Smooth muscle cell (in vitro differentiated cells): ENCODE measurements around the gene RPL29. TPM values are rescaled to one million over a fixed set of nuclear protein-coding genes. Genes with fewer than 3 reads are reported as not detected.

Experiments used
- DNase-seq: peaks from one replicate; lab custom pipeline; 2025; ENCODE audit not compliant: unreplicated experiment; lab: John Stamatoyannopoulos, UW
- H2AFZ ChIP-seq: fragments of 200-600 bp; sonication (generic); 2 replicates; pipeline ENCODE4 v1.6.0; 2016; ENCODE audit warnings: antibody characterized with exemption, low read depth, mild to moderate bottlenecking
- H3F3A ChIP-seq: fragments of 200-600 bp; sonication (generic); 2 replicates; pipeline ENCODE4 v1.6.0; 2017; ENCODE audit warnings: antibody characterized with exemption, low read depth
- H3K27ac ChIP-seq: fragments of 200-600 bp; sonication (generic); 2 replicates; pipeline ENCODE4 v1.5.1; 2016; ENCODE audit warnings: low read depth, mild to moderate bottlenecking
- H3K27me3 ChIP-seq: fragments of 200-600 bp; sonication (generic); 2 replicates; pipeline ENCODE4 v1.6.1; 2016; ENCODE audit warnings: low read depth, mild to moderate bottlenecking
- H3K36me3 ChIP-seq: fragments of 200-600 bp; sonication (generic); 2 replicates; pipeline ENCODE4 v1.5.1; 2016; ENCODE audit warnings: low read depth
- H3K4me1 ChIP-seq: fragments of 200-600 bp; sonication (generic); 2 replicates; pipeline ENCODE4 v1.5.1; 2016; ENCODE audit warnings: low read depth
- H3K4me2 ChIP-seq: fragments of 200-600 bp; sonication (generic); 2 replicates; pipeline ENCODE4 v1.6.0; 2016; ENCODE audit warnings: mild to moderate bottlenecking
- H3K4me3 ChIP-seq: fragments of 200-600 bp; sonication (generic); 2 replicates; pipeline ENCODE4 v1.5.1; 2016; ENCODE audit warnings: mild to moderate bottlenecking
- H3K79me2 ChIP-seq: fragments of 200-600 bp; sonication (generic); 2 replicates; pipeline ENCODE4 v1.6.0; 2016; ENCODE audit warnings: low read depth, mild to moderate bottlenecking
- H3K9ac ChIP-seq: fragments of 200-600 bp; sonication (generic); 2 replicates; pipeline ENCODE4 v1.6.0; 2016; ENCODE audit warnings: low read depth
- H3K9me3 ChIP-seq: fragments of 200-600 bp; sonication (generic); replicated peaks from 2 replicates; pipeline ENCODE4 v1.5.1; 2016; ENCODE audit warnings: low read depth
- H4K20me1 ChIP-seq: fragments of 200-600 bp; sonication (generic); 2 replicates; pipeline ENCODE4 v1.6.0; 2016; ENCODE audit warnings: low read depth
- WGBS: methylation state at CpG from one replicate; pipeline ENCODE4 v1.1.7; 2016; ENCODE audit warnings: low lambda C conversion rate; 5-methylcytosine and 5-hydroxymethylcytosine counted together
- polyA plus RNA-seq: library from polyadenylated mRNA; unstranded; fragments of >200 nt; fragmentation: Nextera tagmentation; extraction: Ambion mirVana; gene quantifications from 2 replicates; pipeline ENCODE4 v1.2.1, GENCODE V29; 2016
- total RNA-seq: library from RNA; depleted of rRNA; stranded (reverse); fragments of >200 nt; gene quantifications from 2 replicates; pipeline ENCODE4 v1.2.3, GENCODE V29; 2014
- TF ChIP-seq, protein P1 (sequence below): fragments of 200-600 bp; sonication (generic); IDR thresholded peaks from 2 replicates; pipeline ENCODE4 v1.5.1; 2017; ENCODE audit warnings: borderline replicate concordance, mild to moderate bottlenecking, antibody characterized with exemption; ENCODE audit not compliant: insufficient read depth, poor library complexity, severe bottlenecking

The RPL29 gene
- total and polyA plus RNA-seq, 2 experiments from 2014 or later, result 708 to 1,004 TPM

DNA sequence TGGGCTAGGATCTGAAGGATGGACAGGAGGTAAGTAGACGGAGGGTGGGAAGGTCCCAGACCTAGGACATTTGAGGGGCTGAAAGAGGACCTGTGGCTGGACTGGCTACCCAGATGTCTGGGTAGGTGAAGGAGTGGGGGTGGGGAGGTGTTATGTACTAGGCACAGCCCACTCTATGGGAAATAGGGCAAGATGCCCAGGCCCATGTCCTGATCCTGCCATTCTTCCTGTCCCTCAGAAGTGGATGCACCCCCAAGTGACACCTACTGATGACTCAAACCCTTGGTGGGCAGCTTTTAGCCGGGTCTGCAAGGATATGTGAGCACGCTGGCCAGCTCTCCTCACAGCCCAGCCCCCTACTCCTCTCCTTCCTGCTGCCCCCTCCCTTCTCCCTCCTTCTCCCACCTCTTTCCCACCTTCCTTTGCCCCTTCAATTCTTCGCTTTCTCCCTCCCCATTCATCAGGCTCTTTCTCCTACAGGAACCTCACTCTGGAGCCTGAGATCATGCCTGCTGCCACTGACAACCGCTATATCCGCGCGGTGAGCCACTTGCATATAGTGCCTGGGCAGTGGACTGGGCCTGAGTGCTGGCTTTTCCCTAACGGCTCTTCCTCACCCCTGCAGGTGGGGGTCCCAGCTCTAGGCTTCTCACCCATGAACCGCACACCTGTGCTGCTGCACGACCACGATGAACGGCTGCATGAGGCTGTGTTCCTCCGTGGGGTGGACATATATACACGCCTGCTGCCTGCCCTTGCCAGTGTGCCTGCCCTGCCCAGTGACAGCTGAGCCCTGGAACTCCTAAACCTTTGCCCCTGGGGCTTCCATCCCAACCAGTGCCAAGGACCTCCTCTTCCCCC lies 7.2 kb downstream of the RPL29 start:
- no peak overlapping the region for H3K27ac ChIP-seq
- H3F3A ChIP-seq, result peaks cover 12% of the 10 kb centered on the region
- TF ChIP-seq, protein P1, sequence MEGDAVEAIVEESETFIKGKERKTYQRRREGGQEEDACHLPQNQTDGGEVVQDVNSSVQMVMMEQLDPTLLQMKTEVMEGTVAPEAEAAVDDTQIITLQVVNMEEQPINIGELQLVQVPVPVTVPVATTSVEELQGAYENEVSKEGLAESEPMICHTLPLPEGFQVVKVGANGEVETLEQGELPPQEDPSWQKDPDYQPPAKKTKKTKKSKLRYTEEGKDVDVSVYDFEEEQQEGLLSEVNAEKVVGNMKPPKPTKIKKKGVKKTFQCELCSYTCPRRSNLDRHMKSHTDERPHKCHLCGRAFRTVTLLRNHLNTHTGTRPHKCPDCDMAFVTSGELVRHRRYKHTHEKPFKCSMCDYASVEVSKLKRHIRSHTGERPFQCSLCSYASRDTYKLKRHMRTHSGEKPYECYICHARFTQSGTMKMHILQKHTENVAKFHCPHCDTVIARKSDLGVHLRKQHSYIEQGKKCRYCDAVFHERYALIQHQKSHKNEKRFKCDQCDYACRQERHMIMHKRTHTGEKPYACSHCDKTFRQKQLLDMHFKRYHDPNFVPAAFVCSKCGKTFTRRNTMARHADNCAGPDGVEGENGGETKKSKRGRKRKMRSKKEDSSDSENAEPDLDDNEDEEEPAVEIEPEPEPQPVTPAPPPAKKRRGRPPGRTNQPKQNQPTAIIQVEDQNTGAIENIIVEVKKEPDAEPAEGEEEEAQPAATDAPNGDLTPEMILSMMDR, result no peak
- peaks cover 11% of the 10 kb centered on the region for H4K20me1 ChIP-seq
- no peaks in the 10 kb centered on the region for H3K36me3 ChIP-seq
- H3K9me3 ChIP-seq, result no peaks in the 10 kb centered on the region
- no peaks in the 10 kb centered on the region for H3K27me3 ChIP-seq
- H3K9ac ChIP-seq, result no peak overlapping the region
- DNase-seq, result no peak
- WGBS, result 82% methylated on average over 15 of the region's 15 CpGs
- H3K4me1 ChIP-seq, result peaks cover 8% of the 10 kb centered on the region
- no peak overlapping the region for H3K4me3 ChIP-seq
- H3K79me2 ChIP-seq, result peaks cover 9% of the 10 kb centered on the region
- no peak overlapping the region for H2AFZ ChIP-seq
- H3K4me2 ChIP-seq, result no peak overlapping the region

DNA sequence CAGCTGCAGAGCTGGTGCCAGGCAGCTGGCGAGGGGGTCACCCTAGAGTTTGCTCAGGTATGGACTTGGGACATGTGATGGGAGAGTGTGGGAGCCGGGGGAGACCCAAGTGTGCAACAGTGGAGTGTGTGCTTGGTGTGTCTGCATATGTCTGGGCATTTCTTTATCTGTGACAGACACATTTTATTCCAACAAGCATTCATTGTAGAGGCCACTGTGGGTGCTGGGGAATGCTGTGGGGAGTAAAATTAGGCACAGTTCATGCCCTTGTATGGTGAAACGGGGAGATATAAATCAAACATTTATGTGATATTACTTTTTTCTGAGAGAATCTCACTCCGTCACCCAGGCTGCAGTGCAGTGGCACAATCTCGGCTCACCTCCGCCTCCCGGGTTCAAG lies 8.1 kb downstream of the RPL29 start:
- Histone ChIP-seq H3K27ac (no peak overlapping the region), H3K9me3 (no peaks in the 10 kb centered on the region), H4K20me1 (peaks cover 7% of the 10 kb centered on the region), H3K79me2 (peaks cover 4% of the 10 kb centered on the region), H3F3A (peaks cover 8% of the 10 kb centered on the region), H3K4me3 (no peak overlapping the region), H3K4me2 (no peak overlapping the region), H3K36me3 (no peaks in the 10 kb centered on the region), H3K9ac (no peak overlapping the region), H2AFZ (no peak overlapping the region), H3K4me1 (peaks cover 10% of the 10 kb centered on the region), H3K27me3 (no peaks in the 10 kb centered on the region)
- DNase-seq, result no peak
- TF ChIP-seq, protein P1, result no peak
- 97% methylated on average over 7 of the region's 7 CpGs for WGBS

DNA sequence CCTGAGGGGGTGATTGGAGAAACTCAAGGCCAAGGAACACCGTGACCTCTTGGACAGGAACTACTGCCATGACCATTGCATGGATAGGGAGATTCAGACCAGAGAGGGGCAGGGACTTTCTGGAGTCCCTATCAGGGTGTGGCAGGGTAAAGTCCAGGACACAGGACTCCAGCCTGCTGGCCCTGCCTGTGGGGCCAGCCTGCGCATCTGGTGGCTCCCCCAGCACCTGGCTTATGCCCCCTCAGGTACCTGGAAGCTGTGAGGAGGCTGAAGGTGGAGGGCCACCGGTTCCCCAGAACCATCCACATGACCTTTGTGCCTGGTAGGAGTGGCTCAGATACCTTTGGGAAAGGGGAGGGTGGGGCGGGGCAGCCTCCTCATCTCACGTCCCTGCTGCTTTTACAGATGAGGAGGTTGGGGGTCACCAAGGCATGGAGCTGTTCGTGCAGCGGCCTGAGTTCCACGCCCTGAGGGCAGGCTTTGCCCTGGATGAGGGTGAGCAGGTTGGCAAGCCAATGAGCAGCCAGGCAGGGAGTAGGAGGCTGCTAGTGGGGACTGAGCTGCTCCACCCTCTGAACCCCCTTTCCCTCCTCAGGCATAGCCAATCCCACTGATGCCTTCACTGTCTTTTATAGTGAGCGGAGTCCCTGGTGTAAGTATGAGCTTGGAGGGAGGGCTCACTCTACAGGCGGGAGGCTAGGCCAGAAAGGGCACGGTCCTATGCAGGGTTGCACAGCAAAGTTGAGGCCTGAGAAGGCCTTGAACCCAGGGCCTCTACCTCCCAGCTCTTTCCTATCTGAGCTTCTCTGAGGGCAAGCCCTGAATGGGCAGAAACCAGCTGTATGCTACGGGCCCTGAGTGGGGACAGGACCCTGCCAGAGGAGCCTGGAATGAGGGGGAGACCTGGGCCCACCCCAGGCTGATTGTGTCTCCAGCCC lies 9.4 kb downstream of the RPL29 start:
- Histone ChIP-seq H3K9ac (no peak overlapping the region), H3K79me2 (peaks cover 6% of the 10 kb centered on the region), H4K20me1 (no peaks in the 10 kb centered on the region), H3F3A (no peaks in the 10 kb centered on the region), H3K27me3 (no peaks in the 10 kb centered on the region), H3K27ac (no peak overlapping the region), H3K9me3 (no peaks in the 10 kb centered on the region), H3K36me3 (no peaks in the 10 kb centered on the region), H3K4me3 (no peak overlapping the region), H3K4me1 (peaks cover 17% of the 10 kb centered on the region), H2AFZ (no peak overlapping the region), H3K4me2 (no peak overlapping the region)
- 90% methylated on average over 12 of the region's 12 CpGs for WGBS
- DNase-seq, result no peak
- TF ChIP-seq, protein P1, result no peak
